Measurements from ENCODE around the gene PDIA6. TPM values are rescaled to one million over a fixed set of nuclear protein-coding genes. Genes with fewer than 3 reads are reported as not detected.

Gene PDIA6
- total and polyA plus RNA-seq, 9 of the 15 experiments (the other 6 are each of a cell fraction or from before 2014, with no cell fraction given) = 166 to 268 (median 229) TPM

DNA sequence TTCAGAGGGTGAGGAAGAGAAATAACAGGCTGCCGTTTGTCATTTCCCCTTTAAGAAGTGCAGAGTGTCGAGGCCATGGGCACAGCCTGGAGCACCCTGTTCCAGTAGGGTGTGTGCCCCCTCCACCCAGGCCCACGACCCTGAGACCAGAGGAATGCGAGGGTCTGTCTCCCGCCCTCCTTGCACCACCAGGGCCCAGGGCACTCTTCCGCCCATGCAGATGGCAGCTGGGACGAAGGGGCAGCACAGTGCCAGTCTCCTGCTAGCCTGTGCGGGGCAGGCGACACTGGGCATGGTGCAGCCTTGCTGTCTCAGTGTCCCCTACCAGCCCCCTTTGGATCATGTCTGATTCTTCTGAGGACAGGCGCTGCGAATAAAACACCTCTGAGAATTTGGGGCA lies 15.8 kb upstream of the PDIA6 start:
- Histone ChIP-seq H4K20me1 (replicated peaks; ENCODE audit: control insufficient read depth, insufficient read depth, low read length) (peaks cover 9% of the 10 kb centered on the region), H3K27me3 (ENCODE audit: control insufficient read depth in 2 of 2, insufficient read depth in 2 of 2, low read length in 2 of 2) (peaks cover 47 to 74% of the 10 kb centered on the region in 2 experiments), H3K9me3 (replicated peaks; ENCODE audit: control insufficient read depth, insufficient read depth, low read depth, low read length) (no peaks in the 10 kb centered on the region), H3K9me1 (ENCODE audit: control insufficient read depth, insufficient read depth, low read length) (no peaks in the 10 kb centered on the region), H3K36me3 (ENCODE audit: control insufficient read depth, insufficient read depth, low read length) (no peaks in the 10 kb centered on the region), H3K79me2 (ENCODE audit: control insufficient read depth, insufficient read depth, low read length) (no peaks in the 10 kb centered on the region), H2AFZ (ENCODE audit: low read depth, low read length) (no peak overlapping the region), H3K4me1 (replicated peaks in 1 of 2; ENCODE audit: control insufficient read depth in 2 of 2, insufficient read depth in 2 of 2, low read length in 2 of 2) (peaks cover 0 to 7% of the 10 kb centered on the region in 2 experiments; a peak in 2 of 5 replicates), H3K4me3 (no peak overlapping the region), H3K27ac (ENCODE audit: extremely low read depth, low read depth, low read length) (no peak overlapping the region), H3K9ac (ENCODE audit: insufficient read depth in 1 of 2, low read depth in 2 of 2, low read length in 2 of 2) (no peak overlapping the region; a peak in 1 of 4 replicates), H3K4me2 (ENCODE audit: insufficient read depth, low read length) (no peak overlapping the region)
- TF ChIP-seq RBM22 (IDR thresholded peaks at IDR 0.05; ENCODE audit: low read depth, low read length, poor library complexity, severe bottlenecking) (no peak), SNIP1 (IDR thresholded peaks at IDR 0.05; ENCODE audit: low read depth) (no peak), NFE2 (IDR thresholded peaks at IDR 0.05; ENCODE audit: low read depth) (no peak), ZNF583 (CRISPR knock-in tag; IDR thresholded peaks at IDR 0.05) (no peak), FOXJ2 (tag; IDR thresholded peaks at IDR 0.05) (no peak), POLR2B (IDR thresholded peaks at IDR 0.05; ENCODE audit: low read depth, partially characterized antibody) (no peak), ZBTB7A (IDR thresholded peaks at IDR 0.05; ENCODE audit: borderline replicate concordance, control insufficient read depth, low read depth, low read length) (no peak)
- no TSS peak for BruUV-seq (replicated peaks)
- WGBS (ENCODE audit: insufficient coverage, low coverage, missing lambda C conversion rate) = 1% methylated on average over 9 of the region's 11 CpGs
- CTCF ChIA-PET (ENCODE audit: low intra/inter-chr PET ratio) = interaction anchor here (0.7 kb wide), 1 partner anchor 1058 kb away, joined by 3 read pairs; no protein-coding TSS in a partner anchor
- in situ Hi-C loops (cut with MboI) (loop anchor here (25.0 kb wide), 1 partner anchor 584 kb away; no protein-coding TSS in a partner anchor), intact Hi-C loops (cut with micrococcal nuclease) (no loop called here)
- ATAC-seq (no peak), DNase-seq (ENCODE audit: extremely low read depth in 1 of 4, low spot score in 3 of 4) (no peak), FAIRE-seq (no peak)
- POLR2A ChIA-PET = interaction anchor here (1.3 kb wide), 1 partner anchor 8 kb away, joined by 3 read pairs; no protein-coding TSS in a partner anchor

All from K562 (cell line).